Body of pancreas (tissue), 4 donors: ENCODE data around the gene MAP2K1.

Experiments used
- POLR2A ChIP-seq, 3 donors: fragments of 450-650 bp; IDR thresholded peaks; one replicate each; pipeline ENCODE4 v1.6.1; 2016; ENCODE audit warnings: antibody characterized with exemption in 3 of 3, mild to moderate bottlenecking in 2 of 3
- TF ChIP-seq, protein P1 (sequence below), 7 experiments: fragments of 450-650 bp in 4 of 7; fragments of 200-600 bp in 3 of 7; sonication (generic) in 3 of 7; IDR thresholded peaks; one replicate each; pipeline ENCODE4 v1.5.1; 2016 to 2019; ENCODE audit warnings: antibody characterized with exemption in 7 of 7

- no peak for TF ChIP-seq POLR2A (IDR thresholded peaks at IDR 0.05)
- TF ChIP-seq, protein P1, sequence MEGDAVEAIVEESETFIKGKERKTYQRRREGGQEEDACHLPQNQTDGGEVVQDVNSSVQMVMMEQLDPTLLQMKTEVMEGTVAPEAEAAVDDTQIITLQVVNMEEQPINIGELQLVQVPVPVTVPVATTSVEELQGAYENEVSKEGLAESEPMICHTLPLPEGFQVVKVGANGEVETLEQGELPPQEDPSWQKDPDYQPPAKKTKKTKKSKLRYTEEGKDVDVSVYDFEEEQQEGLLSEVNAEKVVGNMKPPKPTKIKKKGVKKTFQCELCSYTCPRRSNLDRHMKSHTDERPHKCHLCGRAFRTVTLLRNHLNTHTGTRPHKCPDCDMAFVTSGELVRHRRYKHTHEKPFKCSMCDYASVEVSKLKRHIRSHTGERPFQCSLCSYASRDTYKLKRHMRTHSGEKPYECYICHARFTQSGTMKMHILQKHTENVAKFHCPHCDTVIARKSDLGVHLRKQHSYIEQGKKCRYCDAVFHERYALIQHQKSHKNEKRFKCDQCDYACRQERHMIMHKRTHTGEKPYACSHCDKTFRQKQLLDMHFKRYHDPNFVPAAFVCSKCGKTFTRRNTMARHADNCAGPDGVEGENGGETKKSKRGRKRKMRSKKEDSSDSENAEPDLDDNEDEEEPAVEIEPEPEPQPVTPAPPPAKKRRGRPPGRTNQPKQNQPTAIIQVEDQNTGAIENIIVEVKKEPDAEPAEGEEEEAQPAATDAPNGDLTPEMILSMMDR (IDR thresholded peaks at IDR 0.05): no peak
Measured at GRCh38 chr15:66472176-66472999, 85.7 kb downstream of the MAP2K1 start.
